ENCODE results near the gene CLDN11.

Gene CLDN11

GRCh38 chr3:170428095-170428494 is 9.4 kb downstream of the CLDN11 start:
- no peak for DNase-seq

GRCh38 chr3:170429050-170429449 is 10.4 kb downstream of the CLDN11 start:
- no peak for DNase-seq

DNA sequence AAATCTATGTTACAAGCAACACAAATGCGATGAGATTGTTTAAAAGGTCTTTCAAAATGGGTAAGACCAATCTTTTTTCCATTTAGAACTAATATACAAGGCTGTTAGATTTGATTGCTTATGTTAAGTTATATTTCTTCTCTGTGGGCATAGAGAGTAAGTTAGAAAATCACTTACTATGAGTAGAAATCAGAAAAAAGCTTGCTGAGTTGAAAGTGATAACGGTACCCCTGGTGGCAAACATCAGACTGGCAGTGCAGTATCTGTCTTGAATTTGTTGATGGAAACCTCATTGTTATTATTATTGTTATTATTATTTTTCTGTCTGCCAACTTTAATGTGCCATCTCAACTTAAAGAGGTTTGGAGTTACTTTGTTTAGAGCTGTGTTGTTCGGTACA is 12.4 kb downstream of the CLDN11 start:
- DNase-seq = no peak

DNA sequence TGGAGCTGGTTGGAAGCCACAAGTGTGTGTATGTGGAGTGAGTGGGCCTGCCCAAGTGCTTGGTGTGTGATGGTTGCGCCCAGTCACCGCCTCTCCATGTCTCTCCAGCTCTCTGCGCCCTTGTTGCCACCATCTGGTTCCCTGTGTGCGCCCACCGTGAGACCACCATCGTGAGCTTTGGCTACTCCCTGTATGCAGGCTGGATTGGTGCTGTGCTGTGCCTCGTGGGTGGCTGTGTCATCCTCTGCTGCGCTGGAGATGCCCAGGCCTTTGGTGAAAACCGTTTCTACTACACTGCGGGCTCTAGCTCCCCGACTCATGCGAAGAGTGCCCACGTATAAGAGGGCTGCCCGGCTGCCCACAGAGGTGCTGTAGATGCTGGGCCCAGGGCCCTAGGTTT is 13.7 kb downstream of the CLDN11 start:
- DNase-seq = no peak

DNA sequence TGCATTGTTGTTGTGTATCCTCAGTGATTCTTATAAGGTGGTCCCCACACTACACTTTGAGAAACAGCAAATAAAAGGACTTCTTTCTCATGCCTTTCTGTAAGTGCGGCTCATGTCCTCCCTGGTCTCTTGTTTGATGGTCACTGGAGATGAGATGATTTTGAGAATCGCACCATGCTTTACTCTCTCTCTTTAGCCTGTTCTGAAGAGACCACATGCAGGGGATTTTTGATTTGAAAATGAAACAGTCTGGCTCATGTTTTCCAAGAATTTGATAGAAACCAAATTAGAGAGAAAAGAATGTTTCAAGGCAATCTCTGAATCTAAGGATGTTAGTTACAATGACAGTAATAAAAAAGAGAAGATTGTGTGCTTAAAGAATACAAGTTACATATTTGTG is 18.0 kb downstream of the CLDN11 start:
- DNase-seq = no peak

GRCh38 chr3:170437176-170437575 is 18.5 kb downstream of the CLDN11 start:
- DNase-seq = no peak

GRCh38 chr3:170437696-170438407 is 19.2 kb downstream of the CLDN11 start:
- DNase-seq = no peak

DNA sequence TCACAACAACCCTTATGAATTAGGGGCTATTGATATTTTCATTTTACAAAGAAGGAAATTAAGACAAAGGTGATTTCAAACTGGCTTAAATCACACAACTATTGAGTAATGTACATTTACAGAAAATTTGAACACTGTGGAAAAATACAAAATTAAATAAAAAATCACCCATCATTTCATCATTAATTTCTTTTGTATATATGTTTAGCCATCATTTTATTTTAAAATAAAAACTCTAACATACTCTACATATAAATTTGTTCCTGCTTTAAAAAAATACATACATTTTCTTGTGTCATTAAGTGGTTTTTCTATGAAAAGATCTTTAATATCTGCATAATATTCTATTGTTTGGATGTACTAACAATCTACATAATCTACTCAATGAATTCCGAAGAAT is 20.2 kb downstream of the CLDN11 start:
- no peak for DNase-seq

DNA sequence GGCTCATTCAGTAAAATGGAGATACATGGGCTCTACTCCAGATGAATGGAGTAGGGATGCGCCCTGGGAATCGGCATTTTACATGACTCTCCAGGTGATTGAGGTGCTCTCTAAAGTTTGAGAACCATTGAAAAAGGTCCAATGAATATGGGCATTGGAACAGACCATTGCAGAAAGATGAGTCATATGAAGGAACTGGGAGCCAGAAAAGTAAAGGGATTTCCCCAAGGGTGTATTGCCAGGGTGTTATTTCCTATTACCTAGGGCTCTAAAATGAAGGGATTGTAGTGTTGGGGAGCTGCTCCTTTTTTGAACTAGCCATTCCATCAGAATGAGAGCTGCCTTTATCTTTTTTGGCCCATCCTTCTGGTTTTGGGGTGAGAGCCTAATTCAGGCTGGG is 21.7 kb downstream of the CLDN11 start:
- no peak for DNase-seq

DNA sequence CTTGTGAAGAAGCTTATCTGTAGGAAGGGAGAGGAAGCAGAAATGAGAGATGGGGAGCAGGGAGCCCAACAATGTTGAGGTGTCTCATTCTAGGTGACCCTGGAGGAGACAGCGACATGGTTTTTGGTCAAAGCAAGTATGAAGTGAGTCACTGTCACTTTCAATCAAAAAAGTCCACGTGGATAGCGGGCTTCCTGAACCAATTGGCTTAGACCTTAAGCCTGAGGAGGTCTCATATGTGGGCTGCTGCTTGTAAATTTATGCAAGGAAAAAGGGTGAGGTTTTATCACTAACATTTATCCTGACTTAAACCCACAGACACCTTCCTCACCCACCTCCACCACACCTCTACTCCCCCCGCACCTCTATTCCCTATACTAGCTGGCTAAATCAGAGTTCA is 22.7 kb downstream of the CLDN11 start:
- DNase-seq = no peak

GRCh38 chr3:170442947-170443346 is 24.3 kb downstream of the CLDN11 start:
- DNase-seq = no peak

GRCh38 chr3:170443457-170443856 is 24.8 kb downstream of the CLDN11 start:
- no peak for DNase-seq

- no peak for DNase-seq
Observed at GRCh38 chr3:170448584-170448983, 29.9 kb downstream of the CLDN11 start.

DNA sequence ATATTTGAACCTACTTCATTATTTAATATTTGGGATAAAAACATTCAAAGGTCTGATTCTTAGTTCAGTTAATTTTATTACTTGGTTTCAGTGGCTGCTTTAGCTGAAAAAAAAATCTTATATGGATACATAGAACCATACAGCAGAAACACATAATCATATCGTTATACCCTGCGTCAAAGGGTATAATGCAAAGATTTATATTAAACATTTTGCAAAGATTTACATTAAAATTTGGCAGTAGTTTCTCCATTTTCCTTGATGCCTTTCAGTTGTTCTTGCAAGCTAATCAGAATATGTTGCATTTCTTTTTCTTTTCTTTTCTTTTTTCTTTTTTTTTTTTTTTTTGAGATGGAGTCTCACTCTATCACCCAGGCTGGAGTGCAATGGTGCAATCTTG is 31.4 kb downstream of the CLDN11 start:
- DNase-seq = no peak

DNA sequence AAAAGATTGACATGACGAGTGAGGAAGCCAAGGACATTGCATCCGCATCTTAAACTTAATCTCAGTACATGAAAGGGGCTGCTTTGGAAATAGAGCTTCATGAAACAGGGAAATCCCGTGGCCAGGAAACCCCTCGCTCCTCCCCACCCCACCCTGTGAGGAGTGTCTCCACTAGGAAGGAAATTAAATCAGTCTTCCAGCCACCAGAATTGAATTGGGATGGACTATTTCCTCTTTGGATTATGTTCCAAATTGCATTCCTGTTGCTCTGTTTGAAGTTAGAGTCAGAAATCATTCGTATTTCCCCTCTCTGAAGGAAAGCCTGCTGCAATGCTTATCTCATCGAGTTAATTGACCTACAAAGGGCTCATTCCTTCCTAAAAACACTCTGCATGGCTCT is 35.8 kb downstream of the CLDN11 start:
- no peak for DNase-seq

DNA sequence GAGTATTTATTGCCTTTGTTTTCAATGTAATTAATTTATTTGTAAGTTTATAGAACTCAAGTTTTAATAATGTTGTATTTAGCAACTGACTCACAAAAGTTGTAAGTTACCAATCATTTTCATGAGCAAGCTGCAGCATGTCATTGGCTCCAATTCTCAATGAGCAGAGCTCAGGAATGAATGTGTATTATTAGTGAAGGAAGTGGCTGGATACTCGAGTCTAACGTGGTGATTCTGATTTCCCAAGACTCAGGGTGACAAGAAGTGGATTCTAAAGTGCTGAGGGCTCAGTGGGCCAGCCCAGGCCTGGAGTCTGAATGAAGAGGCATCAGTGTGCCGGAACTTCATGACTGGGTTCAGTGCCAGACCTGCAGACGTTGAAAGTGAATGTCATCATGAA is 39.6 kb downstream of the CLDN11 start:
- DNase-seq = no peak

- DNase-seq = no peak
Observed at GRCh38 chr3:170463011-170463410, 44.3 kb downstream of the CLDN11 start.

DNA sequence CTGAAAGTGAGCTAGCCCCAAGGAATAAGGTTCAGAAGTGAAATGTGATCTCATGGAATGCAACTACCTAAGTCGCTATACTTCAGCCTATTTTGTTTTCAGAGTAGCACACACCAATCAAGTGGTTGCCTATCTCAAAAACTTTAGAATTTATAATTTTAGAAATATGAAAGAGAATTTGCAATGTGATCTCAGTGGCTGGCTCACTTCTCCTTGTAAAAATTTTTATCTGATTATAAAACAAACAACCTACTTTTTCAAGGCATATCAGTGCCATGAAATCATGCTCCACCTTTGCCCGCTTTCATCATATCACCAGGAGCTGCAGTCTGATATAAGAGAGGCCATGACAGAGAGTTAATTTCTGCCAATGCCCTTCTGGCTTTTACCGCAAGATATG is 47.3 kb downstream of the CLDN11 start:
- no peak for DNase-seq

DNA sequence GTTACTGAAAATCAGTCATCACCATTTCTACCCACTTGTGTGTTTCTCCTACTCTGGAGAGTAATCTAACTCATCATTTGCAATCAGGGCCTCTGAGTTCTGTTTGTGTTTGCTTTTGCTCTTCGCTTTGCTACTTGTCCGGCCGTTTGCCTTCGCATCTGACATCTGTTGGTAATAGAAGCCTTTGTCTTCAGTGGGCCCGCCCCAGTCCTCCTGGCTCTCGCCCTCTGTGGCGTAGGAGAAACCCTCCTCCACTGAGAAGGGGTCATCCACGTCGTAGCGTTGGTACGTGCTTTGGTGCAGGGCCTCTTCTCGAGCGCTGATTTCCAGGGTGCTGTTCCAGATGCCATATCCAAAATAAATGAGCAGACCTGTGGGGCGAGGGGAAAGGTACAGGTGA is 48.3 kb downstream of the CLDN11 start:
- DNase-seq = no peak

DNA sequence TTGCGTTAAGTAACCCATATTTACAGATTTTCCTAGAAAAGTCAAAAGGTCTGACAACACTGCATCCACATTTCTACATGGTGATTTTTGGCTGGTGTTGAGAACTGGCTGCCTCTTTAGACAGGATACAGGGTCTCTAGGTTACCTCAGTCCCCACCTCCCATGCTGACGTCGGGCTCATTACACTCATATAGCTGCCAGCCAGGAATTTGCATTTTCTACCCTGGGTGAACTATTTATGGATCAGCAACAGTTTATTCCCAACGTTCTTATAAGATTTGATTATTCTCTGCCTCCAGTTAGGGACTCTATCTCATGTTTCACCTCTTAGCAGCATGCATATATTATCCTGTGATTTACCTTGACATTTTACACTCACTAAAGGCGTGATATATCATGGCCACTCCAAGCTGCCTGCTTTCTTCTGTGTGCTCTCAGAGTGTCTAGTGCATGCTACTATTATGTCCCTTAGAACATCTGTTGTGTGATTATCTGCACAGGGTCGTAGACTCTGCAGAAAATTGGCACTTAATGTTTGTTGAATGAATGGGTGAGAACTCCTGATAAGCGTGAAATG is 49.0 kb downstream of the CLDN11 start:
- DNase-seq = no peak

DNA sequence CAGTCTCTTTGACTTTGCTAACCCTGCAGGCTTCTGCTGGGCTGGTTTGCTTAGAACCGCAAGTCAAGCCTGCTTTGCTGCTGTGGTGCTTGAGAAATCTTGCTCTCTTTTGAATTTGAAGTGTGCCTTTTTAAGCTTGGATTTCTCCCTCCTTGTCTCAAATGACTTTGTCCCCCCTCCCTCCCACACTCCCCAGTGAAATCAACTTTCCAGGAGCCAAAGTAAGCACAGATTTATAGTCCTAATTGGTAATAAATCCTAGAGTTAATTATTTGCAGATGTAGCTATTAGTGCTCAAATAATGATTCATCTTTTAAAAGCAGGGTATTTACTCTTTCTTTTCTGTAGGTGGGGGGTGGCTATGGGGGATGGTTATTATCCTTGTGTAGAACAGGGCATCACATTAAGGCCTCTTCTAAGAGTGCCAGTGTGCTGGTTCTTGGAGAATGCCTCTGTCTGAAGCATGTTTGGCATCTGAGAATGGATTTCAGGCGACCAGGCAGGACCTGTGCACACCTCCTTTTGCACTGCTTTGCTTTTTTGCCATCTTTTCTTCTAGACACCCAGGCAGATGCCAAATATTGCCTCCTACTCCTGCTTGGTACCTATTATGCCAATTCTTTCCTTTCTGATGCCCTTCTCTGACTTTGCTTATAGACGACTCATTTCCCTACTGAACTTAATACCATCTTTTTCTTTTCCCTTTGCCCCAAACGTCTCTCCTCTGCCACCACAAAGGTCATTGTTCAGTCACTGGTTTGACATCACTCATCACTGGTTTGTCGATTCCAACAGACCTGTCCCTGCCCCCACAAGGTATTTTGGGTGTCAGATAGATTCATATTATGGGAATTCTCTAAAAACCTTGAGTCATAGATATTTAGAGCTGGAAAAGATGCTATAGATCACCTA is 50.7 kb downstream of the CLDN11 start:
- DNase-seq = no peak

DNA sequence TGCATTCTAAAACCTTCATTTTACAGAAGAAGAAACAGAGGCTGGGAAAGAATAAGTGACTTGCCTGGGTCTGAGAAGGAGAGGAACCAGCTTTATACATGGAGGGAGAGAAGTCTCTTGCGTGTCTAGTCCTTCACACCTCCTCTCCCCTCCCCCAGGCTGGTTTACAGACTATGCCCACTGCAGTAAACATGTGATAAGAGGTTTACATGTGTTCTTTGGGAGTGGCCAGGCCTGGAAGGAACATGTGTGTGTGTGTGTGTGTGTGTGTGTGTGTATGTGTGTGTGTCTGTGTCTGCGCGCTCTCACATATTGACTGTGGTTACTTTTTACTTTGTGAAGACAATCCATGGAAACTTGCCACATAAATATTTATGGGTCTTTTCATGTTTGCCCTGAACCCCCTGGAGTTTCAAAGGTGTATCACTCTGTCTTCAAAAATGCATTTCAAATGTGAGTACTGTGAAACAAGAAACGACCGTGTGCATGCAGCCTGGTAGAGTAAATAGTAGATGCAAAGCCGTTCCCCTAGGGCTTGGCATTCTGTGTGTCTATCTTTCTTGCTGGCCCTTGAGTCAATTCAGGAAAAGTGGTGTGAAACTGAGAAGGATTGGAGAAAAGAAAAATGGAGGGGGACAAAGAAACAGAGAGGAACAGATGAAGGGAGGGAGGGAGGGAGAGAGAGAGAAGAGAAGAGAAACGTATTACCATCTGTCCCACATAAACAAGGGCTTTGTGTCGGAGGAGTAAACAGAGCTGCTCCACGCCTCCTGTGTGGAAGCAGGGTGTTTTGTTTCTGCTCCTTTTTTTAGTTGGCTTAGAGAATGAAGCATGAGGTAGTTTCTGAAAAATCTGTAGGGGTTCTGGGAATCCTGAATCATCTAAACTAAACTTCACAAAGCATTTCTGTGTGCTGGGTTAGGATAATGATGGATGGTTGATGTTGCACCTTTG is 51.7 kb downstream of the CLDN11 start:
- DNase-seq = no peak

GRCh38 chr3:170471149-170471548 is 52.5 kb downstream of the CLDN11 start:
- no peak for DNase-seq
